ENCODE data around the gene DICER1.
"Not testable (repeated sequence)": the region's sequence is repeated elsewhere in the genome, so short reads cannot be mapped to it uniquely, and the experiment has no call there.

DICER1 gene

DNA sequence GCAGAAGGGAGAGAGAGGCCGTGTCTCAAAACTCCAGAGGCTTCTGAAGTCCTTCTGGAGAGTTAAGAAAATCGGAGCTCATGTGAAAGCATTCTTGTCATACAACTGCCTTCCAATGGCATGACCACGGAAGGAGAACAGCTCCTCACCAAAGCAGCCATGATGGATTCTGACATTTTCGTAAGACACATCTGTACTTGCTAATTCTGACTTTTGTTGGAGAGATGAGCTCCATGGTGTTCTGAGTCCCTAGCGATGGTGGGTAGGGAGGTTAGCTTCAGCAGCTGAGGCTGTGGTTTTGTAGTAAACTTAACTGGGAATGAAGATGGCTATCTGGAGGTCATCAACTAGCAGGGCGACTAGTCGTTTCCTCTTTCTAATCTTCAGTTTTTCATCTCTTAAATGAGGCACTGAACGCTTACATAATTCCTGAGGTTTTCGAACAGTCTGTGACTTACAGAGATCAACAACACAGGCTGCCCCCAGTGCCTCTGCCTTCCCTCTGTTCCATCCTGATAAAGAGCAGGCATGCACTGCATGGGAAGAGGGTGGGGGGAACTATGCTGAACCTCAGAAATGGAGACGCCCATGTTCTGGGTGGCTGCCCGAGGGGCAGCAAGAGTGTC lies 28.6 kb upstream of the DICER1 start:
- DNase-seq (ENCODE audit: low read depth in 2 of 2): no peak

DNA sequence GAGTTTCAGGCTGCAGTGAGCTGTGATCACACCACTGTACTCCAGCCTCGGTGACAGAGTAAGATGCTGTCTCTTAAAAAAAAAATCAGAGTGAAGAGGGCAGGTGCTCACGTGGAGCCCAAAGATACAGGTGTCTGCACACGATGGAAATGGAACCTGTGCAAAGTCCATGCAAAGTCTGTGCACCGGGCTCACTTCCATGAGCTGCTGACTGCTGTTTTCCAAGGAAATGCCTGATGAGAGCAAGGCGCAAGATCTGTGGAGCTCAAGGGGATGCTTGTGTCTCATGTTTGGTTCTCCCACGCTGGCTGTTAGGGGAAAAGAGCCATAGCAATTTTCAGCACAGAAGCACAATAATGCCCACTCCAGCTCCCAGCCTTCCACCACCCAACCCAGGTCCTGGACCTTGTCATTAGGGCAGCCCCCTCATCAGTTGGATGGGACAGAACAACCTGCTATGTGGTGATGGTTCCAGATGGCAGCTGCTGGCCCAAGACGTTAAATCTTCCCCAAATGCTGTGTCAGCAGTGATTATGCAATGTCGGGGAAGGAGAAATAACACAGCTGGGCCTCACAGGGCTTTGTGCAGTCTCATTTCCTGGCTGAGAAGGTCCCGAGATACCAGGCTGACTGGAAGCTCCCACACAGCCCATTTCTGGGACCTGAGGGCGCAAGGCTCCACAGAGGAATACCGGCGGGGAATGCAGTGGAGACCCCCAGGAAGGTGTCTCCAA lies 27.9 kb upstream of the DICER1 start:
- DNase-seq (ENCODE audit: low read depth in 2 of 2): peak in 1 of 2 experiments; percentile 20

DNA sequence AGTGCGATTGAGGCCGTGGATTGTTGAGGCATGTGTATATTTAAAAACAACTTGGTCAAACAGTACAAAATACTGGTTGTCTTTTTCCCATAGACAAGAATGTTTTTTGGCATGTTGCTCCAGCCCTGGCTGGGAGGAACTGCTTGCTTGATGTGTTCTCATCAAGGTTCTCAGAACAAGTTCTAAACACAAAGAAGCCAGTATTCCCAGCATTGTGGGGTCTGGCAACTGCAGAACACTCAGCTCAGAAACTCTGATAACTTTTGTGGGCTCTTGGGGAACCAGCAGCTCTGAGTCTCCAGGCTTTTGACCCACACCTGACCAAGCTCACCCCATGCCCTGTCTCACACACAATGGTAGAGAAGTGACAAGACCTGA lies 27.1 kb upstream of the DICER1 start:
- no peak for DNase-seq (ENCODE audit: low read depth in 2 of 2)

DNA sequence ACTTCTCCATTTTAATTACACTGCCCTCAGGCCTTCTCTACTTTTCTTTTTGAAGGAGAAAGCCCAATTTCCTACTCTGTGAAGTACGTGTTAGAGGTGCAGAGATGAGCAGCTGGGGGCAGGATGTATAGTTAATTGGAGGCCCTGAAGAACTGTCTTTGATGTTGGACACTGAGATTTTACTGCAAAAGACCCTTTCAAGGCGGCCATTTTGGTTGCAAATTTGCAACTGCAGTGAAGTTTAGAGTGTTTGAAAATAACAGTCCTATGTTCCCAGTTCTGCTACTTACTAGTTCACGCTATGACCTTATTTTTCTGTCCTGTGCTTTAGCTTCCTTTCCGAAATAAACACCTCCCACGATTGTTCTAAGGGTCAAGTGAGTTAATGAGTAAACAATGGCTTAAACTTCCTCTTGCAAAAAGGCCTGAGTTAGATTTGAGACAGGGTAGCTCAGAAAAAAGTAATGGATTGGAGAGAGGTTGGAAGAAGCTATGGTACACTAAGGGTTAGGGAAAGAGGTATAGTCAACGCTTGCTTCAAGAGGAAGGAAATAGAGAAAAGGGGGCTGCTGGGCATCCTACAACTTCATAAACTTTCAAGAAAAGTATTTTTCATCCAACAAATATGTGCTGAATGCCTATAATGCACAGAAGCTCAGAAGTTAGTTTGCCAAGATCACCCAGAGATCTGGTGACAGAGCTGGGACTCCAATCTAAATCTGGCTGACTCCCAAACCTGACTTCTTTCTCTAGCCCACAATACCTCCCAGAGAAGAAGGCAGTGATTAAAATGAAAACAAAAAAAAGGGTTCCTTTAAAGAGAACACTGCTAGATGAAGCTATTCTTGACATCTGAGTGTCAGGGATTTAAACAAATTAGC lies 26.4 kb upstream of the DICER1 start:
- DNase-seq (ENCODE audit: low read depth in 2 of 2): peak in 1 of 2 experiments; percentile 5

DNA sequence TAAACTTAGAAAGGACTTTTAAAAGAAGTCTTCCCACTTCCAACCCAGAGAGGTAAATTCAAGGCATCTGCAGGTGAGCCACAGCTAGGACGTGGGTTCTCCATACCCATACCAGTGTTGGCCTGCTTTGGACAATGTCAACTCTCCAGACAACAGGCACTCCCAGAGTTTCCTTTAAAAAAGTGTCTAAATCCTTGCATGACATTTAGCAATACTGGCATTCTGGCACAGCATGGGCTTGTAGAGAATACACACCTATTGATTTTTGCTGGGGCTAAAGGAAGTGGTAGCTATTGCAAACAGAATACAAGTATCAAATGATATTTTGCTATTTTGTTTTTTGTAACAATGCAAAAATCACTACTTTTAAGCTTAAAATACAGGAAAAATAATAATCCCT lies 25.8 kb upstream of the DICER1 start:
- DNase-seq (ENCODE audit: low read depth in 2 of 2): no peak

DNA sequence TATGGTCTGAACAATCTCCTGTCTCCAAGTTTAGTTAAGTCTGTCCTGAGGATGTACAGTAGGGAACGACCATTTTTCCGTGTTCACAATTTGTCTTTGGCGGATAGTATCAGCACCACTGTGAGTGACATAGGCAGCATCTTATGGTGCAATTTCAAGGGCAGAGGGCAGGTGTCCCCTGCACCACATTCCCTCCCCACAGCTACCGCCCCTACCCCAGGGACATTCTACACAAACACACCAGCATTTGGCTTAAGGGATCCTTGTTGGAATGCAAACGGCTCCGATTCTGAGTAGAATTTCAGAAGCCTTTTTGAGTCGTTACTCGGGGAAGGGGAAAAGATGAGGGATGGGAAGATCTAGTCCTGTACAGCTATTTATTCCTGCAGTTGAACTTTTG lies 25.1 kb upstream of the DICER1 start:
- DNase-seq (ENCODE audit: low read depth in 2 of 2): no peak

DNA sequence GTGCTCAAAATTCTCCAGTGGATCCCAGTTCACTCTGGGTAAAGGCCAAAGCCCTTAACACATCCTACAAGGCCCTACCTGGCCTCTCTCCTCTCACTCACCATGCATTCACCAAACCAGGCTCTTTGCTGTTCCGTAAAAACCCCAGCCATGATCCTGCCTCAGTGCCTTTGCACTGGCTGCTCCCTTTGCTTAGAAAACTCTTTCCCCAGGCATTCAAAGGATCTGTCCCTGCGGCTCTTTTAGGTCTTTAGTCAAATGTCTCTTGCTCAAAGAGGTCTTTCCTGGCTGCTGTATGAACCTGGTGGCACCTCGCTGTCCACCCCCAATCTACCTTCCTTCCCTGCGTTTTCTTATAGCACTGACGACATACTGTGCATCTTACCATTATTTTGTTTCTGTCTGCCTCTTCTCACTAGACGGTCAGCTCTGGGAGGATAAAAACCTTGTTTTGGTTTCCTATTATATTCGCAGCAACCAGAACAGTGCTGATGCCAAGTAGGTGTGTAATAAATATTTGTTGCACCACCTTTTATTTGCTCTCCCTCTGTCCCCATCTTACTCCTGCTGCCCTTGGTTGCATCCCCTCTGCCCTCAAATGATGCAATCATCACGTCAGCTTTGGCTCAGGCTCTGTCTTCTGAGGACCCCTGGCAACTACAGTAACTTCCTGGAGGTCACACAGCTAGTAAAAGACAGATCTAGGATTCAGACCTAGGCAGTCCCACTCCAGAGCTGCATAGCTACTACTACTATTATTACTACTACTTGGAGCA lies 23.8 kb upstream of the DICER1 start:
- no peak for DNase-seq (ENCODE audit: low read depth in 2 of 2)

DNA sequence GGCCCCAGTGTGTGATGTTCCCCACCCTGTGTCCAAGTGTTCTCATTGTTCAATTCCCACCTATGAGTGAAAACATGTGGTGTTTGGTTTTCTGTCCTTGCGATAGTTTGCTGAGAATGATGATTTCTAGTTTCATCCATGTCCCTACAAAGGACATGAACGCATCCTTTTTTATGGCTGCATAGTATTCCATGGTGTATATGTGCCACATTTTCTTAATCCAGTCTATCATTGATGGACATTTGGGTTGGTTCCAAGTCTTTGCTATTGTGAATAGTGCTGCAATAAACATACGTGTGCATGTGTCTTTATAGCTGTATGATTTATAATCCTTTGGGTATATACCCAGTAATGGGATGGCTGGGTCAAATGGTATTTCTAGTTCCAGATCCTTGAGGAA lies 18.3 kb upstream of the DICER1 start:
- not testable (repeated sequence) for DNase-seq (ENCODE audit: low read depth in 2 of 2)

DNA sequence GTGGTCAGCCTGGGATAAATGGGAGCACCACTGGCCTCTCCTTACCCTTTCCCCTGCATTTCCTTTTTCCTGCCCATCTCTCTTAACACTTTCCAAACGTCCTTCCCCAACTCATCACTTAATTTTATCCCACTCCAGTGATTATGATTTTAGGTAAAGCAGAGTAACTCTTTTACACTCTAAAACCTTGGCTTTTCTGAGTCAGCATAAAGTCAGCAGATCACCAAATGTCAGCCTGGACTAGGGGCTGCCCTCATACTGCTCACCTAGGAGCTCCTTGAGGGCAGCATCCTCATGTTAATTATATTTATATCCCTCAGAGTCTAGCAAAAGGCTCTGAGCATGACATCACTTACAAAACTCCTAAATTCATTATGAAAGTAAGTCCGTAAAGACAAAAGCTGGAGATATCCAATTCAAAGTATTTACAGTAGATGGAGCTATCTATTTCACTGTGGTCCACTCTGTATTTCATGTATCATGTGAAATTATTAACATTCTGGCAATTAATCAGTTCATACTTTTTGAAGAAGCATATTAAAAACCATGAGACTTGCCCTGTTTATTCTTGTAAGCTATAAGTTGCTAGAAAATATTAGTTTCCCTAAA lies 17.0 kb upstream of the DICER1 start:
- DNase-seq (ENCODE audit: low read depth in 2 of 2): no peak

DNA sequence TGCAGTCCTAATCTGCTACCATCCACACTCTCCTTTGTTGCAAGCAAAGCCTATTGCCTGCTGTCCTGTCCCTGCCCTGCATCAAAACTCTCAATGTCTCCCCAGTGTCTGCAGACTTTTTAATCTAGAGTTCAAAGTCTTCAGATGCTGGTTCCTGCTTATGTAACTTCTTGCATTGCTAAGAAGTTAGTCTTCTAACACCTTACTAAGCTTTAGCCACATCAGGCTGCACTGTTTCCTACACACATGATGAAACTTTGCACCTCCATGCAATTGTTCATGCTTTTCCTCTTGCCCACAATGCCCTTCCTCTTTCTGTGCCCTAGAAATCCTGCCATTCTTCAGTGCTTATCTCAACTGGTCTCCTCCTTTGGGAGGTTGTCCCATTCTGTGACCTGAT lies 16.2 kb upstream of the DICER1 start:
- no peak for DNase-seq (ENCODE audit: low read depth in 2 of 2)

DNA sequence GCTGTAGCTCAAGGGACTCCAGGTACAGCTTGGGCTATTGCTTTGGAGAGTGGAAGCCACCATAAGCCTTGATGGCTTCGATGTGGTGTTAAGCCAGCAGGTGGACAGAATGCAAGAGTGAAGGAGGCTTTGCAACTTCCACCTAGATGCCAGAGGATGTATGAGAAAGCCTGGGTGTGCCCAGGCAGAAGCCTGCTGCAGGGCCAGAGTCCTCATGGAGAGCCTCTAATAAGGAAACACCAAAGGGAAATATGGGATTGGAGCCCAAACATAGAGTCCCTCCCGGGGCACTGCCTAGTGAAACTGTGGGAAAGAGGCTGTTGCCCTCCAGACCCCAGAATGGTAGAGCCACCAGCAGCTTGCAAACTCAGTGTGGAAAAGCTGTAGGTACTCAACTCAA lies 9.8 kb upstream of the DICER1 start:
- DNase-seq (ENCODE audit: low read depth in 2 of 2): no peak

DNA sequence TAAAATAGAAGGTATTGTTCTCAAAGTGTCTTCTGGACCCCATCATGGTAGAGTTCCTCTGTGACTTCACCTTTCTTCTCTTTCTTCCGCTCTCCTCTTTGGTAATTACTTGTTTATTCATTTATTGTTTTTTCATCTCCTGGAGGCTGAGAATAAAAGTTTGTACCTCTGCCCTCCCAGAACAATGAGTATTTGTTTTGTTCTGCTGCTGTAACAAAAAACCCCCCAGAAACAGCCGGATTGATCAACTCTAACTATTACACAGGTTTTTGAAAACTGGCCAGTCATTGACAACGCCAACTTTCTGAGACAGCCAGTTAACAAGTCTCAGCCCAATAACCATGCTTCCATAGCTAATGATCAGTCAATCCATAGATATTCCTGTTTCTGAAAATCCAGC lies 8.2 kb upstream of the DICER1 start:
- DNase-seq (ENCODE audit: low read depth in 2 of 2): no peak

DNA sequence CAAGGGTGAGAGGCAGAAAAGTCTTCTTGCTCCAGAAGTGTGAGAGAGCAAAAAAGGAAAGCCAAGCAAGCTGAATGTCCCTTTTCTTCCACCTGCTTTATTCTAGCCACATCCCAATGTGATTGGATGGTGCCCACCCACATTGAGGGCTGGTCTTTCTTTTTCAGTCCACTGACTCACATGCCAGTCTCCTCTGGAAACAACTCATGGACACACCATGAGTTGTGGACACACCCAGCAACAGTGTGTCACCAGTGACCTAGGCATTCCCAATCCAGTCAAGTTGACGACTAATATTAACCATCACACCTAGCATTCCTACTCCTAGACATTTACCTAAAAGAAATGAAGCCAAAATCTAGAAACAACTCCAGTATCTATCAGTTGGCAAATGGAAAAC lies 7.2 kb upstream of the DICER1 start:
- DNase-seq (ENCODE audit: low read depth in 2 of 2): no peak

DNA sequence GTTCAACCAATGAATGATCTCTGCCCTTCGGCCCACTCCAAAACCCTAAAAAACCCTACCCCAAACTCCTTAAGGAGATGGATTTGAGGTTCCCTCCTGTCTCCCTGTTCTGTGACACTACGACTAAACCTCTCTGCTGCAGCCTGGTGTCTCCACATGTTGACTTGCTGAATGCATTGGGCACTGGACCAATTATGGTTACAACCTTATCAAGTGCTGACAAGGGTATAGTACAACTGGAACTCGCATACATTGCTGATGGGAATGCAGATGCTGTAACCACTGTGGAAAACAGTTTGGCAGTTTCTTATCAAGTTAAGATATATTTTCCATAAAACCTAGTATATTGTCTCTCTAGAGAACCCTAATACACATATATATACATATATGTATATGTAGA lies 6.3 kb upstream of the DICER1 start:
- no peak for DNase-seq (ENCODE audit: low read depth in 2 of 2)

DNA sequence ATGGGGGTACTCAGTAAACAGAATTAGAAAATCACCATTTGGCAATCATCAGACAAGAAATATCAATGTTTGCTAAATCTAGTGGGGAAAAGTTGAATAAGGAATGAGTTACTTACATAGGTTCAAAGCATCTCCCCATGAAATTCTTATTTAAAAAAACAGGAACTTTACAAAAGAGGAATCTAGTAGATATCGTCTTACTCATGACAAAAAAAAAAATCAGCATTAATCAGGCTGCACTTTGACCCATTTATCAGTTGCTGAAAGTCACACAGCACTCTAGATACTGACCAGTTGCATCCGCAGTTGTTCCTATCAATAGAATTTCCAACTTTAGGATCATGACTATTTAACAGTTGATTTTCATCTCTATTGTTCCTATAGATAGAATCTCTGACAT lies 5.8 kb upstream of the DICER1 start:
- no peak for DNase-seq (ENCODE audit: low read depth in 2 of 2)

DNA sequence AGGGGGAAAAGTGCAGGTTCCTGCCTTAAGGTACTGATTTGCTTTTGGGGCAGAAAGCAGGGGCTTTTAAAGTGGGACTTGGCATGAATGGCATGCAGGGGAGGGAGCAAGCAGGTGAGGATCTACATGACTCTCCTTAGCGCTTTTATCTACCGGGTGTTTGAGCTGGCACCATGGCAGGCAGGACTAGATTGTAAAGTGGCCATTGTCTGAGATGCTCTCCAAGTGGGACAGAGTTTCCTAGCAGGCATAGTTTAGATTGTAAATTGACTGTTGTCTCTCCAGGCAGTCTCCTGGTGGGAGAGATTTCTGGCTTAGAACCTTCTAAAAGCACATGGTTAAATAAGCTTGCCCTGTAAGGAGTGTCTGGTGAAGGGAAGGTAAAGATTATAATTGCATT lies 5.3 kb upstream of the DICER1 start:
- DNase-seq (ENCODE audit: low read depth in 2 of 2): no peak

DNA sequence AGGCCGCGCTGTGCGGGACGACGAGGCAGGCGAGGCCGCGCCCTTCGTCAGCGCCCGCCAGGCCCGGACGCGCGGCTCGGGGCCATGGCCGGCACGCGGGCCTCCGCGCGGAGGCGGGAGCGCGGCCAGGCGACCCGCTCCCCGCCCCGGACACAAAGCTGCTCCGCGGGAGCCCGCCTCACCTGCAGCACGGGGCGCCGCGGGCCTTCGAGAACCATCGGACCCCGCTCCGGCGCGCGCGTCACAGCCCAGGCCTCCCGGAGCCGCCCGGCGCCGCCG lies 342 bp downstream of the DICER1 start:
- DNase-seq (ENCODE audit: low read depth in 2 of 2): no peak

DNA sequence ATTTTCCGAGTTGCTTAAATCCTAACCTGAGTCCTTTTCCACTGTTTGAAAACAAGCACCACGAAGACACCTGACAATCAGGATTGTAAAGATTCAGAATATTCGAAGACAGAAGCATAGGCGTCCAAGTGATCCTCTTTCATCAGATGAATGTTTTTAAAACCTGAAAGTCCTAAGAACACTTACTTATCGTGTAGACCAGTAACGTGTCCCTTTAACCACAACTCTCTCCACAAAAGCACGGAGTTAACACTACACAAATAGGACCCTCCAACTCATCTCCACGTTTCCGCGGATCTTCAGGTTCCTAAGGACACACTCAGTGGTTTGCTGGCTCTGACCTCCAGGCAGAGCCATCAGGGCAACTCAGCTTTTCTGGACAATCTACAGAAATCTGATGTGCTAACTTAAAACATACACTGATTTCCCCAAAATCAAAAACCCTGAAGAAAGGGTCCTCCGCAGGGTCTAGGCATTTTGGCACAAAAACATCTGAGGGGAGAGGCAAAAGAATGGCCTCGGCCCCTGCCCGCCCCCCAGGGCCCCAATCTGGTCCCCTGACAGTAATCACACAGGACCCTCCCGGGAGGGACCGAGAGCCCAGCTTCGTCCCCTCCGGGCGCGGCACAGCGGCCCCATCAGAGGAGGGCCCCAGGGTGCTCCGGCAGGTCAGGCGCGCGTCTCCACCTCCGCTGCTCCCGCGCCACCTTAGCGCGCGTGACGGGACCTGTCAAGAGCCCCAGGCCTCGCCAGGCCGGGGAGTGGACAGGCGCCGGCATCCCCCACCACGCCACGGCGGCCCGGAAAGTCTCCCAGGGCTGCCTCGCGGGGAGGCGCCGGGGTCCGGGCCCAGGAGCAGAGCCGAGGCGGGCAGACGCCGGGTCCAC lies 925 bp downstream of the DICER1 start:
- DNase-seq (ENCODE audit: low read depth in 2 of 2): no peak

DNA sequence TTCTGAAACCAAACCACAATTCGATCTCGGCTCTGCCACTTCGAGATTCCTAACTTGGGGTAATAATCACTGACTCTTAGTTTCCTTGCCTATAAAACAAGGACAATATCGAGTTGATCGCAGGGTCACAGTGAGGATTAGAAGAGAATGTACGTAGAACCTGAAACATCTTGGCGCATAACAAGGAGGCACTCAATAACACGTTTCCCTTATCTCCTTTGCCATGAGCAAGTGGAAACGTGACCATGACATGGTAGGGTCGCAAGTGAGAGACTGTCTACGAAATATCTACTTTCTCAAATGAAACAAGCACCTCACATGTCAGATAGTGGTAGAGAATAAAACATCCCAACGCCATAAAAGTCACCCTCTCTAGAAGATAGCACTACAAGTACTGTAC lies 2.3 kb downstream of the DICER1 start:
- DNase-seq (ENCODE audit: low read depth in 2 of 2): no peak

DNA sequence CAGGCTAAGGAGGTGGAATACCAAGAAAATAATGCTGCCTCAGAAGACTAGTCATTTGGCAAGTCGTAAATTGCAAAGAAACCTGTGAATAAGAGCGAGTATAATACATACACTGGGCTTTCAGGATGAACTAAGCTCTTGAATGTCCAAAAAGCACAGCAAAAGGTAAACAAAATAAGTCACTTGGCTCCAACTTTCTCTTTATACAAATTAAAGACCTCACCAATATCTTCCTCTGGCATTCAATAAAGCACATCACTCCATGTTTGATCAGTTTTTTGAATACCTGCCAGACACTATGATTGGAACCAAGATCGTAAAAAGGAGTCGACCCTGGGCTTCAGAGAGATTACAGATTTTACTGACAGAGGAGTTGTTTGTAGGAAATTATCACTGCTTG lies 3.5 kb downstream of the DICER1 start:
- no peak for DNase-seq (ENCODE audit: low read depth in 2 of 2)

DNA sequence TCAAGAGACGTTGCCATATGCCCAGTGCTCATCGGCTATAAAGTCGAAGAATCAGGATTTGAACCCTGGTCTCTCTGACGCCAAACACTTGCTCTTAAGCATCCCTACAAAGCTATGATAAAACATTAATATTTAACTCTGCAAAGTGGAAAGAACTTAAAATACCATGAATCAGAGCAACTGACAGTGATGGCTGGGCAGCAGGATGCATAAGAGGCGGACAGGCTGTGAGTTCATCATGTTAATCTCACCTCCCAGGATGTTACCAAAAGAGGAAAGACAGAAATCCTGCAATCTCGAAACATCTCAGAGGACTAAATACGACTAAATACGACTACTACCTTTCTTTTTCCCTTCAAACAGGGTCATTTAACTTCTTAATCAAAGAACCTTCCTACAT lies 5.8 kb downstream of the DICER1 start:
- DNase-seq (ENCODE audit: low read depth in 2 of 2): no peak
